ENCODE data around the gene CYP2A13.
"Not testable (repeated sequence)": the region's sequence is repeated elsewhere in the genome, so short reads cannot be mapped to it uniquely, and the experiment has no call there.

CYP2A13 gene

DNA sequence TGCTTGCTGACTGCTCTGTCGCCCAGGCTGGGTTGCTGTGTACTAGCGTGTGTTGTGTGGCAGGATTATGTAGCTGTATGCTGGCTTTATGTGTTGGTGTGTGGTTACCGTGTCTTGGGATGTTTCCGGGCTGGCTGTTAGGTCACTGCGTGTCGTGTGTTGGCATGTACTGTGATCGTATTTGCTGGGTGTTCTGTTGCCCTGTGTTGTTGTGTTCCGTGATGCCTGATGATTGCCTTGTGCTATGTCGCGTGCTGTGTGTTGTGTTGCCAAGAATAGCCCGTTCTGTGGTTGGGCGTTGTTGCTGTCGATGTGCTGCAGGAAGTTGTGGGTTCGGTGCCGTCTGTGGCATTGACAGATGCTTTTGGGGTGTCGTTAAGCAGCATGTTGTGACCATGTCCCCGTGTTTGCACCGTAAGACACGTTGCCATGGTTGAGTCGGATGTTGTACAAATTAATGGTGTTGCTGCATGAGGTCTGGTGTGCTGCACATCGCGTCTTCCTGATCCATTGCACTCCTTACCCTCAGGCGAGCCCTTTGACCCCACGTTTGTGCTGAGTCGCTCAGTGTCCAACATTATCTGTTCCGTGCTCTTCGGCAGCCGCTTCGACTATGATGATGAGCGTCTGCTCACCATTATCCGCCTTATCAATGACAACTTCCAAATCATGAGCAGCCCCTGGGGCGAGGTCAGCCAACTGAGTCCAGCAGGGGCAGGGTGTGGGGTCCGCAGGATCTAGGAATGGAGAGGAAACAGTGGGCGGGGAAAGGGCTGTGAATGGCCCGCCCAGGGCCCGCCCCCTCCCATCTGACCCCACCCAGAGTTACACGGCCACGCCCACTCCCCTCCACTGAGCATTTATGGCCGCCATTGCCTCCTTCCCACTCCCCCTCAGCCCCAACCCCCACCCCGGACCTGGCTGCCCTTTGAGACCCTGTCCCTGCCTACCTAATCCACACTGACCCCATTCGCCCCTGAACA is 33.0 kb downstream of the CYP2A13 start:
- DNase-seq (ENCODE audit: low spot score) = not testable (repeated sequence)

DNA sequence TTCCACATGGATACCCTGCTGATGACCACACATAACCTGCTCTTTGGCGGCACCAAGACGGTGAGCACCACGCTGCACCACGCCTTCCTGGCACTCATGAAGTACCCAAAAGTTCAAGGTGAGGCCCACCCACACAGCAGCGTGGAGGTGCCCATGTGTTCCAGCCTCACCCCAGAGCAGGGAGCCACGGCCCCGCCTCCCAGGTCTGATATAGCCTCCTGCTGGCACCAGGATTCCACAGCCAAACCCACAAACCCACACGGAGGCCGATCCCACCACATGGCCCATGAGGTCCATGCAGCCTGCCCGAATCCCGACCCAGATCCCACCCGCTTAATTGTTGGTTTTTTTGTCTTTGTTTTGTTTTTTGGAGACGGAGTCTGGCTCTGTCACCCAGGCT is 34.6 kb downstream of the CYP2A13 start:
- DNase-seq (ENCODE audit: low spot score) = not testable (repeated sequence)

- no peak for DNase-seq (ENCODE audit: low spot score)
These were observed 35.6 kb downstream of the CYP2A13 start for GRCh38 chr19:41123716-41124294.

GRCh38 chr19:41126765-41127203 is 38.5 kb downstream of the CYP2A13 start:
- DNase-seq (ENCODE audit: low spot score) = peak; percentile 12

DNA sequence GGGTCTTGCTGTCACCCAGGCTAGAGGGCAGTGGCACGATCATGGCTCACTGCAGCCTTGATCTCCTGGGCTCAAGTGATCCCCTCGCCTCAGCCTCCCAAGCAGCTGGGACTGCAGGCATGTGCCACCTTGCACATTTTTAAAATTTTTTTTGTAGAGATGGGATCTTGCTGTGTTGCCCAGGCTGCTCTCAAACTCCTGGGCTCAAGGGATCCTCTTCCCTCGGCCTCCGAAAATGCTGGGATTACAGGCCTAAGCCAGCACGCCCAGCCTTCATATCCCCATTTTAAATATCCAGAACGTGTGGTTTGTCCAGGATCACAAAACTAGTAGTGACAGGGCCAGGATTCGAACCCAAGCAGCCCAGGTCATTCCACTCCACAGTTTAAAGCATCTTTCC is 39.1 kb downstream of the CYP2A13 start:
- DNase-seq (ENCODE audit: low spot score) = not testable (repeated sequence)

- DNase-seq (ENCODE audit: low spot score) = not testable (repeated sequence)
These were observed 39.6 kb downstream of the CYP2A13 start for GRCh38 chr19:41127801-41128300.

DNA sequence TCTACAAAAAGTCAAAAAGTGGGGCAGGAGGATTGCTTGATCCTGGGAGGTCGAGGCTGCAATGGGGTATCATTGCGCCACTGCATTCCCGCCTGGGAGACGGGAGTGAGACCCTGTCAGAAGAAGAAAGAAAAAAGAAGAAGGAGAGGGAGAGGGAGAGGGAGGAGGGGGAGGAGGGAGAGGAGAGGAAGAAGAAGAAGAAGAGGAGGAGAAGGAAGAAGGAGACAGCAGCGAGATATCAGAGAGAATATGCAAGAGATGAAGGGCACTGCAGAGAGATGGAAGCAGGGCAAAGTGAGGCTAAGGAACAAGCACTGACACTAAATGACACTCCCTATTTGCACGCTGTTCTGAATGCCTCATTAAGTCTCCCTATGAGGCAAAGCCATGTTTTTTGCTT is 40.4 kb downstream of the CYP2A13 start:
- DNase-seq (ENCODE audit: low spot score) = no peak

- DNase-seq (ENCODE audit: low spot score) = no peak
These were observed 42.9 kb downstream of the CYP2A13 start for GRCh38 chr19:41131186-41131585.

DNA sequence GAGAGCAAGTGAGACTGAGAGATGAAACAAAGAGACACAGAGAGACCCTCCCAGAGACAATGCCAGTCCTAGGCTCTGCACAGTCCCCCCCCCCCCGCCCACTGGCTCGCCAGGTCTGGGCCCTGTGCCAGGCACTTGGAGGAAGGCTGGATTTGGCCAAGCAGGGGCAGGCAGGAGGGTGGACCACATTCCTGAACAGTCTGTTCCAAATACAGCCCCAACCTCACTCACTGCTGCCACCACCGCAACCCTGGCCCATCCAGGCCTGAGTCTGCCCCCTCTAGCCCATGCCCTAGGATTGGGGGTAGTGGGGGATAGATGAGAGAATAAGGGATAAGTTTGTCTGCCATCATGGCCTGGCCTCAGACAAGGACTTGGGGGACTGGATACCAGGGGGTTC is 45.0 kb downstream of the CYP2A13 start:
- DNase-seq (ENCODE audit: low spot score) = no peak

DNA sequence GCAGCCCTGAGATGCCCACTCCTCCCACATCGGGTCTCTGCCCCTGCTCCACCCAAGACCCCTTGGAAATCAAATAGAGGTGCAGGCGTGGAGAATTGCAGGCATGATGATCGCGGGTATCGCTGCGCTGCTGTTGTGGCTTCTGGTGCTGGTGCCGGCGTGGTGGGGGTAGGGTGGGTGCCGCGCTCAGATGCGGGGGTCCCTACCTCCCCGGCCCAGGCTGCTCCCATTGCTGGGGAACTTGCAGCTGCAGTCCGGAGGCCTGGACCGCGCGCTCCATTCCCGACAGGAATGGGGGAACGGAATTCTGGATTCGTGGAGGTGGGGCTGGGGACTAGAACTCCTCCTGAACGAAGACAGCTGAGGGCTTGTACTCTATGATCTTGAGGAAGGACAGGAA is 46.4 kb downstream of the CYP2A13 start:
- no peak for DNase-seq (ENCODE audit: low spot score)

DNA sequence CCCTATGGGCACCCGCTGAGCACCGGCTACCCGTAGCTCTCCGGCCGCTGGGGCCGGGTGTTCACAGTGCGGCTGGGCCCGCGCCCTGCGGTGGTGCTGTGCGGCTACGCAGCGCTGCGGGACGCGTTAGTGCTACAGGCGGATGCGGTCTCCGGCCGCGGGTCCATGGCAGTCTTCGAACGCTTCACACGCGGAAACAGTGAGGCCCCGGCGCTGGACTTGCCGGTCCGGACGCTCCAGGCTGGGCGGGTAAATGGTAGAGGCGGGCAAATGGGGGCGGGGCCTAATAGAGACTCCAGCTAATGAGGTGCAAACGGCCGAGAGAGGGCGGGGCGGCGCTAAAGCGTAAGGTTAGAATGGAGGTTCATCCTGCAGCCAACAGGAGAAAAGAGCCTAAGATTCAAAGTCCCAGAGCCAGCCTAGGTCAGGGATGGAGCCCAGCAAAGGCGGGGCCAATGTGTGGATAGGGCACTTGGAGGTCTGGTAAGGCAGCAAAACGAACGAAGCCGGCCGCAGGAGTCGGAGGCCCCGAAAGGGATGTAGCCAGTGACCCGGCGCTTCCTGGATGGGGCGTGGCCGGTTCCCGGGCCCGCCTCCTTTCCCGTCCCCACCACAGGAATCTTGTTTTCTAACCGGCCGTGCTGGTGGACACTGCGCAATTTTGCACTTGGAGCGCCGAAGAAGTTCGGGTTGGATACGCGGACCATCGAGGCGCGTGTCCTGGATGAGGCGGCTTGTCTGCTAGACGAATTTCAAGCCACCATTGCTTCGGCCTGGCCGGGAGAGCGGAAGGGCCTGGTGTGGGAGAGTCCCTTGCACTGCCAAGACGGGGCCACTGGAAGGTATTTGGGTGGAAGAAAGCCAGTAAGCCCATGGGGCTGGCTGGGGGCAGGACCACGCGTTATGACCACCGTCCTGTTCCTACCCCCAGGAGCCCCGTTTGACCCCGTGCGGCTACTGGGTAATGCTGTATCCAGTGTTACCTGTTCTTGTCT is 47.4 kb downstream of the CYP2A13 start:
- peak; percentile 3 for DNase-seq (ENCODE audit: low spot score)

- DNase-seq (ENCODE audit: low spot score) = no peak
These were observed 48.6 kb downstream of the CYP2A13 start for GRCh38 chr19:41136636-41137455.

DNA sequence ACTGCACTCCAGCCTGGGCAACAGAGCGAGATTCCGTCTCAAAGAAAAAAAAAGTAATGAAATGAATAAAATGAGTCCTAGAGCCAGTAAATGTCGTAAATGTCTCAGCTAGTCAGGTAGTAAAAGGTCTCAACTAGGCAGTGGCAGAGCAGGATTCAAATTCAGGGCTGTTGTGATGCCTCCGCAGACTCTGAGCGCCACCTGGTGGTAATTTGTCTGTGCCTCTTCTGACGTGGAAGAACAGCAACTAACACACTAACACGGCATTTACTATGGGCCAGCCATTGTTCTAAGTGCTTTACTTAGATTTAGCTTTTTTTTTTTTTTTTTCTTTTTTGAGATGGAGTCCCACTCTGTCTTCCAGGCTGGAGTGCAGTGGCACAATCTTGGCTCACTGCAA is 56.2 kb downstream of the CYP2A13 start:
- peak; percentile 58 for DNase-seq (ENCODE audit: low spot score)
